ENCODE measurements around the gene RRBP1. TPM values are rescaled to one million over a fixed set of nuclear protein-coding genes. Genes with fewer than 3 reads are reported as not detected.

Gene RRBP1
- polyA plus RNA-seq, 4 donors: 113 to 136 (median 126) TPM

DNA sequence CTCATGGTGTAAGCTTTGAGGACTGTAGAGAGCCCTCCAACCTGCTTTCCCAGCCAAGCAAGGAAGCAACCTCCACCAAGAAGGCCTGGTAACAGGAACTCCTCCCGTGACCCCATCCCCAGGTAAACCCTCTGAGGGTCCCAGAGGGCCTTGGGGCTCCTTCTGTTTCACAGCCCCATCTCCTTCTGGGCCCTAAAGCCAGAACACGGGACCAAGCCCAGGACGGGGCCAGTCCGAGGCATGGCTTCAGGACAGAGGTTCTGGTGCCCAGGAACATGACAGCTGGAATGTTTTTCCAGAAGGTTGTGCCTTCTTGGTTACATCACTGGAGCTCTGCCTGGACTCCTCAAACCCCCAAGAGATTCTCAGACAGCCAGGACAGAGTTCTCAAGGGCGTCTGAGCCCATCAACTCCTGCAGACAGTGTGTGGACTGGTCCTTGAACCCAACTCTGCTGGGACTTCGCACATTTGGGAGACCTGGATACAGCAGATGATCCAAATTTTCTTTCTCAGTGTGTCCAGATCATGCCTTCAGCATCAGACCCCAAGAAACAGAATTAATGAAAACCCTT lies 43.1 kb downstream of the RRBP1 start:
- no peak for DNase-seq (ENCODE audit: low read depth in 4 of 4, low spot score in 2 of 4)

- no peak for DNase-seq (ENCODE audit: low read depth in 4 of 4, low spot score in 2 of 4)
Observed at GRCh38 chr20:17637985-17638640, 43.9 kb downstream of the RRBP1 start.

- no peak for DNase-seq (ENCODE audit: low read depth in 4 of 4, low spot score in 2 of 4)
Observed at GRCh38 chr20:17637413-17637780, 44.6 kb downstream of the RRBP1 start.

GRCh38 chr20:17636523-17637412 lies 45.3 kb downstream of the RRBP1 start:
- peak in 1 of 4 donors; percentile 56 for DNase-seq (ENCODE audit: low read depth in 4 of 4, low spot score in 2 of 4)

GRCh38 chr20:17635332-17636244 lies 46.5 kb downstream of the RRBP1 start:
- DNase-seq (ENCODE audit: low read depth in 4 of 4, low spot score in 2 of 4): no peak

GRCh38 chr20:17634661-17635331 lies 47.2 kb downstream of the RRBP1 start:
- DNase-seq (ENCODE audit: low read depth in 4 of 4, low spot score in 2 of 4): no peak

- no peak for DNase-seq (ENCODE audit: low read depth in 4 of 4, low spot score in 2 of 4)
Observed at GRCh38 chr20:17633850-17634500, 48.1 kb downstream of the RRBP1 start.

GRCh38 chr20:17633221-17633849 lies 48.7 kb downstream of the RRBP1 start:
- DNase-seq (ENCODE audit: low read depth in 4 of 4, low spot score in 2 of 4): no peak

- DNase-seq (ENCODE audit: low read depth in 4 of 4, low spot score in 2 of 4): no peak
Observed at GRCh38 chr20:17631576-17632319, 50.3 kb downstream of the RRBP1 start.

- no peak for DNase-seq (ENCODE audit: low read depth in 4 of 4, low spot score in 2 of 4)
Observed at GRCh38 chr20:17630806-17631195, 51.2 kb downstream of the RRBP1 start.

DNA sequence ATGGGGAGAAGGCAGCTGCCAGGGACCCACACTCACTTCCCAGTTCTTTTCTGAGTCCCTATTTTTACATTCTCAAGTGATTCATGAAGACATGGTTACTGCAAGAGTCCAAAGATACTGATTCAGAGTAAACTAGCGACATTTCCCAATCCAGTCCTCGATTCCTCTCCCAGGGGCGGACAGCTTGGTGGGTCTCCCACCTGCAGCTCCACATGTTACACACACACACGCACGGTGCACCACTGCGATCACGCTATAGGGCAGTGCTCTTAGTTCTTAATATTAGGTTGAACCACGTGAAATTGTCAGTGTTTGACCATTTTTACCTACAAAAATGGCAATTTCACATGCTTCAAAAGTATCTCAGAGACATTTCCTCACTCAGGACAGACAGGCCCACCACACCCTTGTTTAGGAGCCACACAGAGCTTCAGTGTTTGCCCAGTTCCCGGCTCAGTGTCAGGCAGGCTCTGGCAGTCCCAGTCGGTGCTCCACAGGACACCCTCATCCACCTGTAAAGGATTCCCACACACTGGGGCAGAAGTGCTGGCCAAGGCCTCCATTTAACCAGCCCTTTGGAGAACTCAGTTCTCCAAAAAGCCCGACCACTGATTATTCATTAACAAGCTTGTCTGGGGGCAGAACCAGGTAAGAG lies 51.8 kb downstream of the RRBP1 start:
- DNase-seq (ENCODE audit: low read depth in 4 of 4, low spot score in 2 of 4): no peak

DNA sequence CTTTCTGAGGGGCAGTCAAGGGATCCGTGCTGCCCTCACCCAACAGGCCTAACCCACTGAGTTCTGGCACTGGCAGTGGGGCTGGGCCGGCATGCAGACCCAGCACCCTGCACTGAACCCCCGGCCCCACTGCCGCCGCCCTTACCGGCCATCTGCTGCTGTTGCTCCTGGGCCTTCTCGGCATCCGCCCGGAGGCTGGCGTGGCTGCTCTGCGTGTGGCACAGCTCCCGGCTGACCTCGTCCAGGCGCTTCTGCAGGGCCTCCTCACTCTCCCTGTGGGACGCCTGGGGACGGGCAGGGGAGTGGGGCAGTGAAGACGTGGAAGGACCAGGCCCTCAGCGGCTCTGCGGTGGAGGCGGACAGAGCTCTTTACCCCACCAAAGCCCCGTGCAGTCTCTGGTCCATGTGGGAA lies 52.4 kb downstream of the RRBP1 start:
- no peak for DNase-seq (ENCODE audit: low read depth in 4 of 4, low spot score in 2 of 4)

GRCh38 chr20:17629025-17629424 lies 53.0 kb downstream of the RRBP1 start:
- DNase-seq (ENCODE audit: low read depth in 4 of 4, low spot score in 2 of 4): no peak

GRCh38 chr20:17628101-17628841 lies 53.8 kb downstream of the RRBP1 start:
- no peak for DNase-seq (ENCODE audit: low read depth in 4 of 4, low spot score in 2 of 4)

- no peak for DNase-seq (ENCODE audit: low read depth in 4 of 4, low spot score in 2 of 4)
Observed at GRCh38 chr20:17627101-17627955, 54.7 kb downstream of the RRBP1 start.

All from left renal cortex interstitium (tissue), 4 donors.